GM21619 (cell line): ENCODE data around the gene INHBC.
A peak's percentile ranks its signal among the peaks of the same experiment; 100 is the strongest.

Source experiments
- ATAC-seq: cut with Tn5 transposase; IDR thresholded peaks from one replicate; pipeline ENCODE4 v1.9.1; 2021; ENCODE audit not compliant: unreplicated experiment

INHBC gene

DNA sequence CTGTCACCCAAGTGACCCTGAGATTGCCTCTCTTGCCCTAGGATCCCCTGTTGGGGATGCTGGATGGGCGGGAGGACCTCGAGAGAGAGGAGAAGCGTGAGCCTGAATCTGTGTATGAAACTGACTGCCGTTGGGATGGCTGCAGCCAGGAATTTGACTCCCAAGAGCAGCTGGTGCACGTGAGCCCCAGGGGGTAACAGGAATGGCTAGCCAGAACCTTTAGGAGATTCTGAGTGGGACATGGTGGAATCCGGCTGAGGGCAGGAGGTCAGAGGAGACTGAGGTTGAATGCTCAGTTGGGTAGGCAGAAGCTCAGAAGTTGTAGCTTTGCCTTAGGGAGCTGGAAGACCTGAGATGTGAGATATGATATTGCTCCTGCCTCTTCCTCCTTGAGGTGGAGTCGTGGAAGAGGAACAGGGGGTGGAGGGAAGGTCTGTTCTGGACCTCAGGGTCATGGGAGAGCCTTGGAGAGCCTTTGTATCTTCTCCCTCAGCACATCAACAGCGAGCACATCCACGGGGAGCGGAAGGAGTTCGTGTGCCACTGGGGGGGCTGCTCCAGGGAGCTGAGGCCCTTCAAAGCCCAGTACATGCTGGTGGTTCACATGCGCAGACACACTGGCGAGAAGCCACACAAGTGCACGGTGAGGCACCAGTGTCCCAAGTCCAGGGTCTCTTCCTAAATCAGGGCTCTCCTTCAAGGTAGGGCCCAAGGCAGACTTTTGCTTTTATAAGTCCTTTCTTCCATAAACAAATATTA is 31.3 kb downstream of the INHBC start:
- ATAC-seq: no peak

DNA sequence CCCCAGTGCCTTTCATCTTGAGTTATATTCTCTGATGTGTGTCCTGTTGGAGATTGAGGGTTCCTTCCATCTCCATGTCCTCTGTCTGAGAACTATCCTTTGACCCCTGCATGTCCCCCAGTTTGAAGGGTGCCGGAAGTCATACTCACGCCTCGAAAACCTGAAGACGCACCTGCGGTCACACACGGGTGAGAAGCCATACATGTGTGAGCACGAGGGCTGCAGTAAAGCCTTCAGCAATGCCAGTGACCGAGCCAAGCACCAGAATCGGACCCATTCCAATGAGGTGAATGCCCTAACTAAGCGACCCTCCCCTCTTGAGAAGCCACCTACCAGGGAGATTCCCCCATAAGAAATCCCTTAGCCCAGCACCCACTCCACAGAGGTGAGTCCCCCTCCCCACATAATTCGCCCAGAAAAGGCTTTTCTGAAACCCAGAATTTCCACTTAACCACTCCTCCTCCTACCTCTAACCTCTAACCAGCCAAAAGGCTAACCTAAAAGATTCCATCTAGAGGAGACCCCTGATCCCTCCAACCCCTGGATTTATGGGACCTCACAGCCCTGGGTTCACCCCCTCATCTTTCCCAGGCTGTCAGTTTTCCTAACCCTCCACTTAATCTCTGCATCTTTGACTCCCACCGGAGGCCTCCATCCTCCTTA is 32.8 kb downstream of the INHBC start:
- ATAC-seq: no peak

- no peak for ATAC-seq
Observed at GRCh38 chr12:57467915-57468314, 33.3 kb downstream of the INHBC start.

- ATAC-seq: no peak
Observed at GRCh38 chr12:57469296-57470164, 34.9 kb downstream of the INHBC start.

DNA sequence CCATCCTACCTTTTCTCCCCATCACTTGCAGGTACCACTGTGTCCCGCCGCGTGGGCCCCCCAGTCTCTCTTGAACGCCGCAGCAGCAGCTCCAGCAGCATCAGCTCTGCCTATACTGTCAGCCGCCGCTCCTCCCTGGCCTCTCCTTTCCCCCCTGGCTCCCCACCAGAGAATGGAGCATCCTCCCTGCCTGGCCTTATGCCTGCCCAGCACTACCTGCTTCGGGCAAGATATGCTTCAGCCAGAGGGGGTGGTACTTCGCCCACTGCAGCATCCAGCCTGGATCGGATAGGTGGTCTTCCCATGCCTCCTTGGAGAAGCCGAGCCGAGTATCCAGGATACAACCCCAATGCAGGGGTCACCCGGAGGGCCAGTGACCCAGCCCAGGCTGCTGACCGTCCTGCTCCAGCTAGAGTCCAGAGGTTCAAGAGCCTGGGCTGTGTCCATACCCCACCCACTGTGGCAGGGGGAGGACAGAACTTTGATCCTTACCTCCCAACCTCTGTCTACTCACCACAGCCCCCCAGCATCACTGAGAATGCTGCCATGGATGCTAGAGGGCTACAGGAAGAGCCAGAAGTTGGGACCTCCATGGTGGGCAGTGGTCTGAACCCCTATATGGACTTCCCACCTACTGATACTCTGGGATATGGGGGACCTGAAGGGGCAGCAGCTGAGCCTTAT is 35.8 kb downstream of the INHBC start:
- no peak for ATAC-seq

GRCh38 chr12:57470970-57471656 is 36.5 kb downstream of the INHBC start:
- no peak for ATAC-seq

- ATAC-seq: no peak
Observed at GRCh38 chr12:57471661-57472060, 37.1 kb downstream of the INHBC start.

- ATAC-seq: no peak
Observed at GRCh38 chr12:57472391-57472790, 37.8 kb downstream of the INHBC start.

DNA sequence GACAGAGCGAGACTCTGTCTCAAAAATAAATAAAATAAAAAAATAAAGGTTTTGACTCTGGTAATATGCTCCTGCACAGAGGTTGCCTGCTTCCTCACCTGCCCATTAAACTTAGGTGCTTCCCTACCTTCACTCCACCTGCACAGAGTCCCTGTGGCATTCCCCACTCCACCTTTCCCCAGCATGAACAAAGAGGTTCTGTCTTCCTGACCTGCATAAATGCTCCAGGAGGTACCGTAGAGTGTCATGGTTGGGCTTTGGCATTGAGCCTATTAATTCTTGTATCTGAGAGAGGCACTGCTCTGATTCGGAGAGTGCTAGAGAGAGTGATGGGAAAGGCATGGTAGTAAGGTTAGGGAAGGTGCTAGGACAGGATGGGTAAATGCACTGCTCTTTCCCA is 38.8 kb downstream of the INHBC start:
- no peak for ATAC-seq

DNA sequence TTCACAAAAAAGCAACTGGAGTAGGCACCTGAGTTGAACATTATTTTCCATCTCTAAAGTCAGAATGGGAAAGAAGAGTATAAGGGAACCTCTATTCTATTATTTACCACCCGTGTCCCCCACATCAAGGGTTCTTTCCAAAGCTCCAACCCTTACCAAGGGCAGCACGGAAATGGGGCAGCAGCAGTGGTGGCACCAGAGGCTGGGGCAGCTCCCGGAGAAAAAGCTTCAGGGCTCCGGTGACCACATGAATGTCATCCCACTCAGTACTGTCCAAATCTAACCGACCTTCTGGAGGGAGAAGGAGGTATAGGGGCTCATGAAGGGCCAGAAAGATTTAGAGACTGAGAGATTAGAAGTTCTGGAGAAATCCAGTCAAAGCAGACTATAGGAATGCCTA is 39.3 kb downstream of the INHBC start:
- no peak for ATAC-seq

- ATAC-seq: no peak
Observed at GRCh38 chr12:57474430-57474829, 39.8 kb downstream of the INHBC start.

GRCh38 chr12:57474862-57475261 is 40.3 kb downstream of the INHBC start:
- no peak for ATAC-seq

DNA sequence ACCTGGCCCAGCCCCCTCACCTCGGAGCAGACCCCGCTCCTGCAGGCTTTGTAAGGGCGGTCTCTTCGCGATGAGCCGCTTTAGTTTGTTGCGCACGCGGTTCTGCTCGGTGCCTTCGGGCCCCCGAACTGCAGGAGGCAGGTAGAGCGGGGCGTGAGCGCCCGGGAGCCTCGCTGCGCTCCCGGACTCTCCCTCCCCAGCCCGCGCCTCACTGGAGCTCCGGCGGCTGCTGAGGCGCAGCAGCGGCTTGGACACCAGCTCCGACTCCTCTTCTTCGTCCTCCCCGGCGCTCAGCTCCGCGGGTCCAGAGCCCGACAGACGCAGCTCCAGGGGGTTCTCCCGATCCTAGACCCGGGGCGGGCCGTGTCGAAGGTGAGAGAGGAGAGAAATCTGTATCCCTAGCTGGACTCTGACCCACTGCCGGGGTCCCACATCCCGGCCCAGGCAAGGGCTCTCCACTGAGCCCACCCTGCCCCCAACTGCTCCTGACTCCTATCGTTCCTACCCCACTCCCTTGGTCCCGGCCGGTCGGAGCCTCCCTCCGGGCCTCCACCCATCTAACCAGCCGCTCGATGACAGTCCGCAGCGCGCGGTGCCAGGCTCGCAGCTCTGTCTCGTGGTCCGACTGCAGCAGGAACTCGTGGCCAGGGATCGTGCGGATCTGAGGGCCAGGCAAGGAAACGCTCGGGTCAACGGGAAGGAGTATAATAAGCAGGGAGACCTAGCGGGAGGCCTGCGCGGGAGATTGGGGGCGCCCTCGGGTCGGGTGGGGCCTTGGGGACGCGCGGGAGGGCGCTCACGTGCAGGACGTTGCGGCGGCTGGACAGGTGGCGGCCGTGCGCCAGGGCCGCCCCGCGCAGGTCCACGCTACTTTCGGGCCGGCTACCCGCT is 40.9 kb downstream of the INHBC start:
- no peak for ATAC-seq

DNA sequence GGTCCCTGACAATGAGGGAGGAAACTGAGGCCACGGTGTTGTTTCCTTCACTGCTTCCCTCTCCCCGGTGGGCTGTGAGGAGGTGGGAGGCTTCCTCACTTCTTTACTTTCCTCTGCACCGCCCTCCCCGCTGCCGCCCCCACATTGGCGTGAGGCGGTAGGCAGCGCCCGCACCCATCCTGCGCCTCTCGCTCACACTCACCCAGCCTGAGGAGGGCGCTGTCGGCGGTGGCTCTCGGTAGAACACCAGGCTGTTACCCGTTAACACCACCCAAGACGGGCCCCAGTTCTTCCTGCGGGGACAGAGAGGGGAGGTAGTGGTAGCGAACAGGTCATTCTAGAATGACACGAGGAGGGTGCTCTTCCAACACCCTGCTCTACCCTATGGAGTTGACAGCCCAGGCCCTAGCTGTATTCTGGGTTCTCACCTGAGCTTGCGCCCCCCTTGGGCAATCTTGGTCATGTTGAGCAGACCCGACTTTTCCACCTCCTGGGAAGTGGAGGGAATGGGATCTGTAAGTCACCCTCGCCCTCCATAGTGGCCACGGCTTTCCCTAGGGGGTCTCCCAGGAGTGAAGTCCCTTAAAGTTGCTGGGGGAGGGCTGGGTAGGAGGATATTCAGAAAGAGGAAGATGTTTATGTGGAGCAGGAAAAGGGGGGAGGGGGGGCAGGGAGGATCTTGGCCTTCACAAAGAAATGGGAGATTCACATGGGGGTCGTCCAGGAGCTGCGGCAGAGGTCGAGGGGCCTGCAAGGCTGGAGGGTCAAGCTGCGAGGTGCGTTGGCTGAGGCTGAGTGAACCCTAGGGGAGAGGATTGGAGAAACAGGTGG is 41.8 kb downstream of the INHBC start:
- peak; percentile 31 for ATAC-seq

- no peak for ATAC-seq
Observed at GRCh38 chr12:57476993-57477709, 42.6 kb downstream of the INHBC start.

- ATAC-seq: peak; percentile 31
Observed at GRCh38 chr12:57477710-57478681, 43.4 kb downstream of the INHBC start.

DNA sequence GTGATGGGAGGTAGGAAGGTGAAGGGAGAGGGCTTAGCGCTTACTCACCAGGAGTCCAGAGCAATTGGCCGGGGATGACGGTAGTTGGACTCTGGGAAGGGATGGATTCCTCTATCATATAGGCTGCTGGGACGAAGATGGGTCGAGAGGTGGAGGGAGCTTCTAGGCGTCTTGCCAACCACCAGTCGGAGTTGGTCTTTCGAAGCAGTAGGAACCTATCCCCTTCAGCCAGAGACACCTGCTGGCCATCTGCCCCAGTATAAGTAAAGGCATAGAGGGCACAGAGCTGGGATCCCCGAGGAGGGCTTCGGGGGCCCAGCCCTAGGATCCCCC is 44.4 kb downstream of the INHBC start:
- ATAC-seq: no peak
